ENCODE measurements around the gene USP46. TPM values are rescaled to one million over a fixed set of nuclear protein-coding genes. Genes with fewer than 3 reads are reported as not detected.

The USP46 gene
- total and polyA plus RNA-seq, 2 of the 8 experiments (the other 6 are each of a cell fraction or from before 2014, with no cell fraction given): 10.6 to 62.4 TPM

DNA sequence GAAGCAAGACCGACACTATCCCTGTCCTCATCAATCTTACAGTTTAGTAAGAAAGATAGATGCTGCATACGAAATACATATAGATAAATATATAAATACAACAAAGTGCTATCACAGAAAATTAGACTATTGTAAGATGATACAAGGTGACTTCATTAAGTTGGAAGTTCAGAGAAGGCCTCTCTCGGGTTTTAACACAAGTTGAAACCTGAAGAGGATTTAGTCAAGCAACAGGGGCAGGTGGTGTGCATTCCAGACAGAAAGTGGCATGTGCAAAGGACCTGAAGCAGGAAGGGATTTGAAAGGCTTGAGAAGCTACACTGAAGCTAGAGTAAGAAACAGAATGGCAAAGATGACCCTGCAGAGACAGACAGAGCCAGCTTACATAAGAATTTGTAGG is 36.5 kb downstream of the USP46 start:
- no peak overlapping the region for H2BK20ac ChIP-seq (ENCODE audit: low read length)
- no peaks in the 10 kb centered on the region for H3K9me3 ChIP-seq (ENCODE audit: insufficient read depth in 2 of 2, low read depth in 1 of 2, low read length in 1 of 2)
- H4K5ac ChIP-seq (ENCODE audit: insufficient read length, low read depth, low read length): no peak overlapping the region
- FAIRE-seq: no peak
- peaks cover 0 to 2% (median 1%) of the 10 kb centered on the region in 4 experiments; a peak in 2 of 7 replicates for H3K4me1 ChIP-seq (replicated peaks in 1 of 4; ENCODE audit: control insufficient read depth in 3 of 4, insufficient read depth in 4 of 4, low read length in 3 of 4)
- no peak overlapping the region for H4K91ac ChIP-seq (replicated peaks; ENCODE audit: insufficient read length, low read length)
- ChIA-PET POLR2A (ENCODE audit: partially characterized antibody) (no interaction called here), CTCF (ENCODE audit: partially characterized antibody) (no interaction called here)
- no peak overlapping the region for H2BK5ac ChIP-seq (ENCODE audit: low read depth, low read length)
- peaks cover 0 to 2% of the 10 kb centered on the region in 2 experiments for H4K20me1 ChIP-seq (replicated peaks in 1 of 2; ENCODE audit: control insufficient read depth in 1 of 2, insufficient read depth in 2 of 2, low read length in 2 of 2)
- no peaks in the 10 kb centered on the region for H3K27me3 ChIP-seq (replicated peaks in 1 of 4; ENCODE audit: control insufficient read depth in 3 of 4, extremely low read depth in 1 of 4, insufficient read depth in 3 of 4, low read length in 3 of 4)
- H3K14ac ChIP-seq (ENCODE audit: insufficient read length): no peak overlapping the region
- H2AFZ ChIP-seq (ENCODE audit: low read length): no peak overlapping the region
- no peak overlapping the region for H4K8ac ChIP-seq (ENCODE audit: extremely low read depth, insufficient read depth, low read length)
- no peak overlapping the region for H2BK120ac ChIP-seq (replicated peaks; ENCODE audit: low read depth, low read length)
- H3K56ac ChIP-seq (replicated peaks; ENCODE audit: insufficient read length, low read depth, low read length): no peak overlapping the region
- H3K23ac ChIP-seq (ENCODE audit: insufficient read length): no peak overlapping the region
- H2AK5ac ChIP-seq (ENCODE audit: low read depth, low read length): no peak overlapping the region
- 91% methylated on average over 3 of the region's 3 CpGs; no CpG with 5 or more reads in 1 of the 2 experiments for WGBS, 2 experiments (ENCODE audit: extremely low coverage in 1 of 2, insufficient coverage in 1 of 2, insufficient read length in 1 of 2, insufficient replicate concordance in 2 of 2, low coverage in 1 of 2, low lambda C conversion rate in 2 of 2, missing lambda C conversion rate in 1 of 2)
- H3K36me3 ChIP-seq (ENCODE audit: control insufficient read depth in 2 of 4, insufficient read depth in 4 of 4, low read length in 3 of 4): peaks cover 4 to 30% (median 18%) of the 10 kb centered on the region in 4 experiments; a peak in 6 of 8 replicates
- H2BK15ac ChIP-seq (ENCODE audit: low read length): no peak overlapping the region
- H3K4ac ChIP-seq (replicated peaks; ENCODE audit: insufficient read length, low read depth, low read length): no peak overlapping the region
- H3K9ac ChIP-seq (replicated peaks in 1 of 4; ENCODE audit: extremely low read depth in 1 of 4, low read depth in 3 of 4, low read length in 3 of 4): no peak overlapping the region
- H3K79me2 ChIP-seq (ENCODE audit: control insufficient read depth in 1 of 2, insufficient read depth in 2 of 2, low read length in 2 of 2): peaks cover 0 to 52% of the 10 kb centered on the region in 2 experiments; a peak in 2 of 4 replicates
- H2BK12ac ChIP-seq (ENCODE audit: low read depth, low read length): no peak overlapping the region
- no peak overlapping the region for H3K18ac ChIP-seq (ENCODE audit: extremely low read depth, low read length)
- peak in 1 of 2 experiments; percentile 30 for DNase-seq (ENCODE audit: low read depth in 1 of 2, low spot score in 2 of 2)
- H3K4me3 ChIP-seq (ENCODE audit: extremely low read depth in 1 of 4, insufficient read depth in 2 of 4, low read depth in 3 of 4, low read length in 4 of 4): no peak overlapping the region
- H3K4me2 ChIP-seq (ENCODE audit: insufficient read depth in 1 of 2, low read depth in 2 of 2, low read length in 2 of 2): no peak overlapping the region
- H3K27ac ChIP-seq (ENCODE audit: low read depth, low read length): no peak overlapping the region
- no peaks in the 10 kb centered on the region for H3K23me2 ChIP-seq (ENCODE audit: low read depth, low read length)
- peaks cover 4% of the 10 kb centered on the region; the same call in 1 of the 2 replicates for H3K79me1 ChIP-seq (ENCODE audit: low read depth, low read length)
- TF ChIP-seq SRF (IDR thresholded peaks at IDR 0.05; ENCODE audit: low read depth, low read length): no peak
- TF ChIP-seq BRCA1 (IDR thresholded peaks at IDR 0.05; ENCODE audit: low read depth, low read length): no peak
- TF ChIP-seq SP1 (IDR thresholded peaks at IDR 0.05; ENCODE audit: low read depth, low read length): no peak
- no peak for TF ChIP-seq ASH2L (IDR thresholded peaks at IDR 0.05; ENCODE audit: low read length)
- TF ChIP-seq, protein P1, sequence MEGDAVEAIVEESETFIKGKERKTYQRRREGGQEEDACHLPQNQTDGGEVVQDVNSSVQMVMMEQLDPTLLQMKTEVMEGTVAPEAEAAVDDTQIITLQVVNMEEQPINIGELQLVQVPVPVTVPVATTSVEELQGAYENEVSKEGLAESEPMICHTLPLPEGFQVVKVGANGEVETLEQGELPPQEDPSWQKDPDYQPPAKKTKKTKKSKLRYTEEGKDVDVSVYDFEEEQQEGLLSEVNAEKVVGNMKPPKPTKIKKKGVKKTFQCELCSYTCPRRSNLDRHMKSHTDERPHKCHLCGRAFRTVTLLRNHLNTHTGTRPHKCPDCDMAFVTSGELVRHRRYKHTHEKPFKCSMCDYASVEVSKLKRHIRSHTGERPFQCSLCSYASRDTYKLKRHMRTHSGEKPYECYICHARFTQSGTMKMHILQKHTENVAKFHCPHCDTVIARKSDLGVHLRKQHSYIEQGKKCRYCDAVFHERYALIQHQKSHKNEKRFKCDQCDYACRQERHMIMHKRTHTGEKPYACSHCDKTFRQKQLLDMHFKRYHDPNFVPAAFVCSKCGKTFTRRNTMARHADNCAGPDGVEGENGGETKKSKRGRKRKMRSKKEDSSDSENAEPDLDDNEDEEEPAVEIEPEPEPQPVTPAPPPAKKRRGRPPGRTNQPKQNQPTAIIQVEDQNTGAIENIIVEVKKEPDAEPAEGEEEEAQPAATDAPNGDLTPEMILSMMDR (IDR thresholded peaks at IDR 0.05; ENCODE audit: control extremely low read depth in 1 of 3, insufficient read depth in 1 of 3, low read depth in 1 of 3, low read length in 3 of 3): no peak
- no peak for TF ChIP-seq SIN3A (conservative IDR thresholded peaks at IDR 0.05 in 1 of 2, IDR thresholded peaks at IDR 0.05 in 1 of 2; ENCODE audit: low read depth in 1 of 2, low read length in 2 of 2)
